Measurements from ENCODE around the gene C10orf105. TPM values are rescaled to one million over a fixed set of nuclear protein-coding genes. Genes with fewer than 3 reads are reported as not detected.

The C10orf105 gene, protein sequence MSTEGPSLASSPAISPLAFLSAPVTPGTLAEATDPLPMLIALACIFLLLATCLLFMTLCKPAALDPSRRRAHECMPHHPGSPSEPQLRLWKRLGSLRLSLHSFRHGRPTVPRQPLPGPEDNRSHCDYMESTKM
- total RNA-seq, result under 1 TPM; 0.34 to 0.40 TPM

DNA sequence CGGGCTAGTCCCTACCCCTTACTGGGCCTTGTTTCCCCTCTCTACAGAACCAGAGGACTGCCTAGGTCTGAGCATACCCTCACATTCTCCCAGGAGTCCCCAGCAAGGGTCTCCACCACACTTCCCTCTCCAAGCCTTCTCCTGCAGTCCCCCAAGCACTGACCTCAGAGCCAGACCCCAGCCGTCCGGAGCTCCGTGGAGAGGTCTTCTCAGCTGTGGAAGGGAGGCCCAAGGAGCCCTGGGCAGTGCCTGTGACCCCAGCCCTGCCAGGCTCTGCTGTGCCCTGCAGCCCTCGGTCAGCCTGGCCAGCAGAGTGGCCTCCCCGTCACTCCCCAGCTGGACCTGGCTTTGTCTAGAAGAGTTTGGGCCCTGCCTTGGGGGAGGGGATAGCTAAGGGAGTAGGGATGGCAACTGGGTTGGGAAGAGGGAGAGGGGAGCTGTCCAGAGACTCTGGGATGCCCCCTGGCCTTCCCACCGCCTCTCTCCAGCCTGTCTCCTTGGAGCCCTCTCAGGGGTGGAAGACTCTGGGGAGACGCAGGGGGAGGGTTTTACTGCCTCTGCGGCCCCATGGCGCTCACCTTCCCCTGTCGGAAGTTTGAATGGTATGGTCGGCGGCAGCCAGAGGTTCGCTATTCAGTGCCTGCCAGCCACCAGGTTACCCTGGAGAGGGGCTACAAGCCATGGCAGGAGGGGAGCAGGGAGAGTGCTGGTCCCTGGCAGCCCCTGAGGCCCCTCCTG lies at the start of gene C10orf105:
Gene C10orf105 (minus strand): TSS at position 315 of the 738 bp plus-strand sequence. CDS start 3,441 bp downstream, outside the sequence.
- Mint-ChIP-seq H3K4me3 (no peak within 1 kb of the TSS), H3K36me3 (ENCODE audit: low read depth) (peaks cover 4% of the 10 kb centered on the region), H3K27me3 (no peaks in the 10 kb centered on the region), H3K4me1 (peaks cover 37% of the 10 kb centered on the region), H3K9me3 (ENCODE audit: low read depth) (no peaks in the 10 kb centered on the region), H3K27ac (no peak within 1 kb of the TSS)
- ATAC-seq (no peak), DNase-seq (no peak)
- intact Hi-C loops (cut with DNase I, micrococcal nuclease), result no loop called here
- CTCF ChIA-PET, result interaction anchor here (0.9 to 4.2 kb wide), 6 partner anchors 9 to 404 kb away, joined by 3 to 28 read pairs (median 4); no protein-coding TSS in a partner anchor
- POLR2A ChIA-PET, result interaction anchor here (0.7 kb wide), 1 partner anchor 54 kb away, joined by 3 read pairs; the partner anchor contains the start of gene VSIR

DNA sequence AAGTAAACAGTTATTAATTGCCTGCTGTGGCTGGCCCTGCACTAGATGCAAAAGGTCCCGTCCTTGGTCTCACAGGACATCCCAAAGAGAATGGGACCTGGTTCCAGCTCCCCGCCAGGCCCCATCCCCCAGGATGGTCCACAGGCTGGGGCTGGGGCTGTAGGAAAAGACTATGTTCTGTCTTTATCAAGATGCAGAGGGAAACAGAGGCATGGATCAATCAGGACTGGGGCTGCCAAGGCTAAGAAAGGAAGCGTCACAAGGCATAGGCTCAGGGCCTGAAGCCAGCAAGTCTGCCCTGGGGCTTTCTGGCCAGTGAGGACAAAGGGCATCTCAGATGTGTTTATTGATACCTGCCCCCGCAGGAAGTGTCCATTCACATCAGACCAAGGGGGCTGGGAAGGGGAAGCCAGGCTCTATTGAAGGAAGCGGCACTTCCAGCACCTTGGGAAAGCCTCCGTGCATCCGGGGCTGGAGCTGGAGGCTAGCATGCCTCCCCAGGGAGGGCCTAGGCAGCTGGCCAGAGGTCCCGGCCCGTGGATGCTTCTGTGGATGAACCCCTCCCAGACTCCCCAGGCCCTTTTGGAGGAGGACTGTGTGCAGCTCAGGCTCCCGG lies 48.0 kb upstream of the C10orf105 start:
- Mint-ChIP-seq H3K9me3 (ENCODE audit: low read depth) (no peaks in the 10 kb centered on the region), H3K36me3 (ENCODE audit: low read depth) (peaks cover 65% of the 10 kb centered on the region), H3K4me3 (peak overlapping the region; percentile 56), H3K27me3 (no peaks in the 10 kb centered on the region), H3K4me1 (peaks cover 81% of the 10 kb centered on the region), H3K27ac (peak overlapping the region; percentile 92)
- DNase-seq (no peak), ATAC-seq (no peak)
- POLR2A ChIA-PET, result interaction anchor here (1.1 to 1.9 kb wide), 2 partner anchors 10 to 41 kb away, joined by 4 to 14 read pairs; no protein-coding TSS in a partner anchor
- intact Hi-C loops (cut with DNase I, micrococcal nuclease), result loop anchor here (1.0 to 5.0 kb wide), 3 partner anchors 10 to 555 kb away; no protein-coding TSS in a partner anchor
- CTCF ChIA-PET, result interaction anchor here (0.6 to 6.5 kb wide), 9 partner anchors 11 to 308 kb away, joined by 3 to 41 read pairs (median 4); partner anchors contain the start of gene C10orf105

- Mint-ChIP-seq H3K9me3 (ENCODE audit: low read depth) (no peaks in the 10 kb centered on the region), H3K4me3 (no peak overlapping the region), H3K27ac (peak overlapping the region; percentile 92), H3K4me1 (peaks cover 84% of the 10 kb centered on the region), H3K36me3 (ENCODE audit: low read depth) (peaks cover 59% of the 10 kb centered on the region), H3K27me3 (no peaks in the 10 kb centered on the region)
- ATAC-seq, result no peak
- no peak for DNase-seq
- intact Hi-C loops (cut with DNase I, micrococcal nuclease), result loop anchor here in 1 of 2 experiments (5.0 kb wide), 1 partner anchor 555 kb away; no protein-coding TSS in a partner anchor
- ChIA-PET CTCF (interaction anchor here (0.6 to 6.5 kb wide), 9 partner anchors 10 to 309 kb away, joined by 3 to 41 read pairs (median 4); no protein-coding TSS in a partner anchor), POLR2A (interaction anchor here (0.8 to 1.1 kb wide), 2 partner anchors 9 to 40 kb away, joined by 4 read pairs; no protein-coding TSS in a partner anchor)
These were observed 47.3 kb upstream of the C10orf105 start for GRCh38 chr10:71766717-71767419.

DNA sequence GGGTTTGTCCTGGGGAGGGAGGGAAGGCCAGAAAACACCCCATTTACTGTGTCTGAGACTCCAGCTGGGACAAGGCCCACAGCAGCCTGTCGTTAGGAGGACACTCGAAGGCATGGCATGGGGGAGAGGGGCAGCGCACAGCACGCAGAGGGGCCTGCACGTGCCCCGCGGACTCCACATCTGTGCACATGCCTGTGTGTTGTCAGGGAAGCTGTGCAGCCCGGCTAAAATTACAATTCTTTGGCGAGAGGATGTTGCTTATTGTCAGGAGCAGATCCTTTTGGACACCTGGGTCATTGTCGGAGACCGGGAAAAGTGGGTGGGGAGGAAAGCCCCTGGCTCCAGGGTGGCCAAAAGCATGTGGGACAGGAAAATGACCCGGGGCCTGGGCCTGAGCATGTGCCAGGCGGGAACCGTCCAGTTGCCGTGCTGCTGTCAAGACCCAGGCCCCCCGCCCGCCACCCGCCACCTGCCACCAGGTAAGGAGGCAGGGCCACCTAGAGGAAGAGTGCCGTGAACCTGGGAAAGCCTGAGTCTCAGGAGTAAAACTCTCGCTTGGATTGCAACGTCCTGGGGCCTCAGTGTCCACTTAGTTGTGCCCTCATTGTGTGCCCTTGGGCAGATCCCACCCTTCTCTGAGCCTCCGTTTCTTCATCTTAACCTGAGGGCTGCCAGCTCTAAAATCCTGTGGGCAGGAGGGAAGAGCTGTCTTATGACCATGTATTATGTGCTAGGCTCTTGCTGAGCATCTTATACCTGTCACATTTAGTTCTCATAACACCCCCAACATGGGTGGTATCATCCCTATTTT lies 46.5 kb upstream of the C10orf105 start:
- no peaks in the 10 kb centered on the region for H3K9me3 Mint-ChIP-seq (ENCODE audit: low read depth)

GRCh38 chr10:71765176-71765904 lies 45.8 kb upstream of the C10orf105 start:
- peaks cover 88% of the 10 kb centered on the region for H3K4me1 Mint-ChIP-seq

More for the DNA sequence above, 46.5 kb upstream of the C10orf105 start:
- intact Hi-C loops (cut with DNase I, micrococcal nuclease), result loop anchor here in 1 of 2 experiments (5.0 kb wide), 1 partner anchor 556 kb away; no protein-coding TSS in a partner anchor
- H3K27me3 Mint-ChIP-seq, result no peaks in the 10 kb centered on the region
- POLR2A ChIA-PET, result interaction anchor here (0.8 to 1.1 kb wide), 2 partner anchors 8 to 39 kb away, joined by 4 read pairs; no protein-coding TSS in a partner anchor
- no peak for ATAC-seq
- peaks cover 87% of the 10 kb centered on the region for H3K4me1 Mint-ChIP-seq
- no peak for DNase-seq
- H3K36me3 Mint-ChIP-seq (ENCODE audit: low read depth), result peaks cover 58% of the 10 kb centered on the region
- H3K27ac Mint-ChIP-seq, result peak overlapping the region; percentile 92
- no peak overlapping the region for H3K4me3 Mint-ChIP-seq
- CTCF ChIA-PET, result interaction anchor here (1.0 to 6.5 kb wide), 6 partner anchors 10 to 61 kb away, joined by 3 to 41 read pairs (median 6); no protein-coding TSS in a partner anchor

DNA sequence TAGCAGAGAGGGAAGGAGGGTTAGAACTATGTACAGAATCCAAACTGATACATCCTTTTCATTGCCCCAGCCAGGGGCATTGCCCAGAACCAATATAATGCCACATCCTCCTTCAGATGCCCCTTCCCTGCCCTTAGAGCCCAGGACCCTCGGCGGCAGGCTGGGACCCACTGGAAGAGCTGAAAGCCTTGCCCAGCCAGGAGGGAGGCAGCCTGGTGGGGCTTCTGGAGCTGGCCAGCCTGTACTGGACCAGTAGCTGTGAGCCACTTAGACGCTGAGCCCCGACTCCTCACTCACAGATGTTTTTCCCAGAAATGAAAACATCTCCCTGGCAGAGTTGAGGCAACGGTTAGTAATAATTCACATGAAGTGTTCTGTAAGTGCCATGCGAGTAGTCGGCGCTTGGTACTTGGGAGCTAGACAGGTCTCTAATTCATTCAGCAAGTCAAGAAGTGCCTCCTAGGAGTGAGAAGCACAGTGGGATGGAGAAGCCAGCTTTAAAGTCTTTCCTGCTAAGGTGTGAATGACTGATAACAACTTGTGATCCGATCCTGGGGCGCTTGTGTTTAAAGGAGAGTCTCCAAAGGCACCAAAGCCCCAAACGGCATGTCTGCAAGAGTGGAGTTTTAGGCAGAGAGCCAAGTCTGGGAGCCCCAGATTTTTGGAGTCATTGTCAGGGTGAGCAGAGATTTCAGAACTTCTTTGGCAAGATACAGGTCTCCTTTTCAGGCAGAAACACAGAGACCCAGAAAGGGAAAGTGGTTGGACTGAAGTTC lies 44.0 kb upstream of the C10orf105 start:
- H3K36me3 Mint-ChIP-seq (ENCODE audit: low read depth), result peaks cover 59% of the 10 kb centered on the region
- no peak for DNase-seq
- H3K27ac Mint-ChIP-seq, result peak overlapping the region; percentile 92
- CTCF ChIA-PET, result interaction anchor here (0.6 to 6.5 kb wide), 5 partner anchors 7 to 37 kb away, joined by 3 to 41 read pairs (median 3); partner anchors contain the start of gene VSIR
- H3K9me3 Mint-ChIP-seq (ENCODE audit: low read depth), result no peaks in the 10 kb centered on the region
- H3K27me3 Mint-ChIP-seq, result no peaks in the 10 kb centered on the region
- intact Hi-C loops (cut with DNase I, micrococcal nuclease), result no loop called here
- H3K4me1 Mint-ChIP-seq, result peaks cover 86% of the 10 kb centered on the region
- POLR2A ChIA-PET, result interaction anchor here (0.7 to 1.7 kb wide), 2 partner anchors 10 to 16 kb away, joined by 3 to 5 read pairs; partner anchors contain the start of gene VSIR
- ATAC-seq, result no peak
- H3K4me3 Mint-ChIP-seq, result no peak overlapping the region

More at GRCh38 chr10:71765176-71765904, 45.8 kb upstream of the C10orf105 start:
- H3K27ac Mint-ChIP-seq, result peak overlapping the region; percentile 92
- no peaks in the 10 kb centered on the region for H3K9me3 Mint-ChIP-seq (ENCODE audit: low read depth)
- intact Hi-C loops (cut with DNase I, micrococcal nuclease), result loop anchor here in 1 of 2 experiments (5.0 kb wide), 1 partner anchor 557 kb away; no protein-coding TSS in a partner anchor
- POLR2A ChIA-PET, result no interaction called here
- peaks cover 61% of the 10 kb centered on the region for H3K36me3 Mint-ChIP-seq (ENCODE audit: low read depth)
- ATAC-seq, result no peak
- DNase-seq, result no peak
- H3K27me3 Mint-ChIP-seq, result no peaks in the 10 kb centered on the region
- CTCF ChIA-PET, result interaction anchor here (0.6 to 6.5 kb wide), 6 partner anchors 9 to 445 kb away, joined by 3 to 41 read pairs (median 4); no protein-coding TSS in a partner anchor
- H3K4me3 Mint-ChIP-seq, result no peak overlapping the region

DNA sequence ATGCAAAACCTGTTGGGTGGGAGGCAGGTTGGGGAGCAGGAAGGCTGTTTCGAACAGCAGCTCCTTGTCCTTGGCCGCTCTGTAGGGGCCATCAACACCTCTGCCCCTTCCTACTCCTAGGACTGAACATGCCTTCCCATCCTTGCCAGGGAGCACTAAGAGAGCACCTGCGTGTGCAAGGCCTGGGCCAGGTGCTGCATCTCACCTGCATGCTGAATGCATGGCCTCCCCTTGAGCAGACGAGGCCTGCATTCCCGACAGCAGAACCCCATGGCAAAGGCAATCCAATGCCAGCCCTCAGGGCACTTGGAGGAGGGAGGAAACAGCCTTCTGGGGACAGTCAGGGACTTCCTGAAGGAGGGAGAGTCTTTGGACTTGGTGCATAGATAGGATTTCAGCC lies 42.7 kb upstream of the C10orf105 start:
- H3K36me3 Mint-ChIP-seq (ENCODE audit: low read depth), result peaks cover 61% of the 10 kb centered on the region
- H3K27ac Mint-ChIP-seq, result peak overlapping the region; percentile 56
- peaks cover 86% of the 10 kb centered on the region for H3K4me1 Mint-ChIP-seq
- H3K9me3 Mint-ChIP-seq (ENCODE audit: low read depth), result no peaks in the 10 kb centered on the region
- no peak for ATAC-seq
- no peaks in the 10 kb centered on the region for H3K27me3 Mint-ChIP-seq
- CTCF ChIA-PET, result interaction anchor here (0.9 to 1.6 kb wide), 3 partner anchors 11 to 36 kb away, joined by 3 read pairs; partner anchors contain the start of gene VSIR
- intact Hi-C loops (cut with DNase I, micrococcal nuclease), result no loop called here
- no peak overlapping the region for H3K4me3 Mint-ChIP-seq
- POLR2A ChIA-PET, result interaction anchor here (1.7 kb wide), 1 partner anchor 11 kb away, joined by 5 read pairs; the partner anchor contains the start of gene VSIR
- DNase-seq, result no peak

DNA sequence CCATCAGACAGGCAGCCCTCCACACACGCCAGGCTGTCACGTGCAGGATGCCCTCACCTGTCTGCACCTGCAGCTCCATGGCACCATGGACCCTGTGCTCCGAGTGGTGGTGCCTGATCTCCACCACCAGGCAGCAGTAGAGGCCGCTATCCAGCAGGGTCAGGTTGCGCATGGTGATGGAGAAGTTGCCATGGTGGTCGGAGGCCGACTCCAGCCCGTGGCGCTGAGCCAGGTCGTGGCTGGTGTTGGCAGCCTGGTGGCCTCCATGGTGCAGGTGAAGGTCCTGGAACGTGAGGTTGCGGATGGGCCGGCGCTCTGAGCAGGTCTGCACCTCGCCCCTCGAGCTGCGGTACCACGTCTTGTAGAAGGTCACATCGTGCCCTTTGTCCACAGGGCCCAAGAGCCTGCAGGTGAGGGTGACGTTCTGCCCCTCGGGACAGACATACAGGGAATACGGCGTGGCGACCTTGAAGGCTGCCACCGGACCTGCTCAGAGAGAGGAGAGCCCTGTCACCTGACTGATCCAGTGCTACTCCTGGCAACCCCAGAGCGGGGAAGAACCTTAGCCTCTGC lies 42.0 kb upstream of the C10orf105 start:
- Mint-ChIP-seq H3K27me3 (no peaks in the 10 kb centered on the region), H3K36me3 (ENCODE audit: low read depth) (peaks cover 56% of the 10 kb centered on the region), H3K9me3 (ENCODE audit: low read depth) (no peaks in the 10 kb centered on the region), H3K27ac (peak overlapping the region; percentile 84), H3K4me1 (peaks cover 86% of the 10 kb centered on the region), H3K4me3 (no peak overlapping the region)
- intact Hi-C loops (cut with DNase I, micrococcal nuclease), result no loop called here
- ChIA-PET POLR2A (no interaction called here), CTCF (interaction anchor here (1.6 kb wide), 1 partner anchor 12 kb away, joined by 3 read pairs; the partner anchor contains the start of gene VSIR)
- ATAC-seq, result no peak
- peak; percentile 36 for DNase-seq
